Kasumi-1 (cell line): Measurements from ENCODE around the gene PAH.

ENCODE experiments used
- DNase-seq, 2 experiments: peaks; one replicate each; lab custom pipeline; 2025; lab: John Stamatoyannopoulos, UW

PAH gene

DNA sequence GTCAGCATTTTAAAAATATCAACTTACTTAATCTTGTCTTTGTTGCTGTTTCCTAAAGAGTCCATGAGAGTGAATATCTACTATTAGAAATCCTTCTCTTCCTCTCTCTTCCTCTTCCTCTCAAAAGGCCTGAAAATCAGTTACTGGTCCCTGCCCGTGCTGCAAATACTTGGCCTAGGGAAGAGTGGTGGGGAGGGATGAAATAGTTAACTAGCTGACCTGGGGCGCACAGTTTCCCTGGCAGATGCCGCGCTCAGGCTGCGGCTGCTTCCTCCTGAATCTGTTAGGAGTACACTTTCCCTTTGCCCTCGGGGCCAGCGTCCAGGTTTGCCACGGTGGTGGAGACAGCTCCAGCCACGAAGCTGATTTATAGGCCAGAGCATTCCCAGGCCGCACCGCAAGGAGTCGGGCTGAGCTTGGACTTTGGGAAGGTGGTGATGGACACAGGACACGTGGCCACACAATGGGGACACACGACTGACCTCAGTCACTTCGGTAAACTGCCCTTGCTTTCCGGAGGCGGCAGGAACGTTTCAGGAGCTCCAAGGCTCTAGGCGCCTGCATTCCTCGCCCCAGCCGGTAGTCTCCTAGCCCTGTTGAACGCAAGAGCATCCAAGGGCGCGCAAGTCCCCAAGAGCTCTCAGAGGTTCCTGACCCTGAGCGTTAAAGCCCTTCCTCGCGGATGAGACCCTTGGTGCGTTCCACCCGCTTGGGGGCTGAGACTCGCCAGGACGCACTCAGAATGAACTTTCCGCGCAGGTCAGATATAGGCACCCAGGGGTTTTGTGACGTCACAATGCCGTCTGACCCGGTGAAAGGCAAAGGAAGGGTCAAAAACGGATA is 33.3 kb upstream of the PAH start:
- DNase-seq, result no peak

DNA sequence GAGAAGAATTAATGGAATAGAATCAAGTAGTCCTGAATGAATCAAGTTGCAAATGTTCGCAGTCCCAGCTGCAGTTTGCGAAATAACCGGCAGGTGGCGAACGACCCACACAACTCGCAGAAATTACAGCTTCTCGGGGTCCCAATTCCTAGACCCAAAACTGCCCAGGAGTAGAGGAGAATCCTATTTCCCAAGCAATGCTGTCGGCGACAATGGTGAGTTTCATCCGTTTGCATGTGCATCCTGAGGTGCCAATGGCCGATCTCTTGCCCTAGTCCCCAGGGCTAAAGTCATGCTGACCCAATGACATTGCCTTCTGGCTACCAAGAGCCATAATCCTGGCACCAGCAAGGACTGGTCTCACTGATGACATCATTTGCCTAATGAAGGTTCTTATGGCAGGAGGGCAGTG is 31.9 kb upstream of the PAH start:
- peak; percentile 21 to 35 for DNase-seq

DNA sequence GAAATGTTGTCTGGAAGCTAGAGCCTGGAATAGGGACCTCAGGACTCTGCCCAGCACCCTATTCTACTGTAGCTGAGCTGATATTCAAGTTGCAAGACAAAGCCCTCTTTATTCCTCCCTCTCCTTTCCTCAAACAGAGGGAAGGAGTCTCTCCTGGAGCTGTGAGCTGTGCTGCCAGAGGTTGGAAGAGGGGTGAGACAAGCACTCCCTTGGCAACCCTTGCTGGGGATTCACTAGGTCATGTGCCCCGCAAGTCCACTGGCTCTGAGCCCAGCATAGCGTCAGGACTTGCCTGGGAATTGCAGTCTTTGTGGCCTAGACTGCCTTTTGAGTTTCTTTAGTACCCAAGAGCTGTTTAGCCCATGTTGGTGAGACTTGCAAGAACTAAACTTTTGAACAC is 29.0 kb upstream of the PAH start:
- no peak for DNase-seq

DNA sequence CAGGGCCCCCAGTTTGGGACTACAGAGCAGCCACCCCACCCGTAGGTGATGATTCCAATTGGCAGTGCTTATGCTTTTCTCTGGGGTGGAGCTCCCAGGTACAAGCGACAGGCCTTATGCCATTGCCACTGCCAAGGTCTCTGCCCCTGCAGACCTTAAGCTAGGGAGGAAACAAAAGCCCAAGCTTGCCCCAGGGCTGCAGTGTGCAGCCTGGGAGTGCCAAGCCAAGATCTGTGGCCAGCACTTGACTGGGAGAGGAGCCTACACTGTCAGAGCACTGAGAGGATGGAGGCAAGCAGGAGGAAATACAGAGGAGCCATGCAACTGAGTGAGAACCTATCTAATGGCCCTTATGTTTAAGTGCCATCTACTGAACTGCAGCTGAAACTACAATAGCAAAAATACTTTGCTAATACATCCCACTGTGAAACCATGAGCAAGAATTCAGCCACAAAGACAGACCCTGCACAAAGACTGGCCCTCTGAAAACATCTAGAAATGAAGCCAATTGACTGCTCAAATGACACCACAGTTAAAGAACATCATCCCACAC is 22.7 kb upstream of the PAH start:
- DNase-seq, result no peak

DNA sequence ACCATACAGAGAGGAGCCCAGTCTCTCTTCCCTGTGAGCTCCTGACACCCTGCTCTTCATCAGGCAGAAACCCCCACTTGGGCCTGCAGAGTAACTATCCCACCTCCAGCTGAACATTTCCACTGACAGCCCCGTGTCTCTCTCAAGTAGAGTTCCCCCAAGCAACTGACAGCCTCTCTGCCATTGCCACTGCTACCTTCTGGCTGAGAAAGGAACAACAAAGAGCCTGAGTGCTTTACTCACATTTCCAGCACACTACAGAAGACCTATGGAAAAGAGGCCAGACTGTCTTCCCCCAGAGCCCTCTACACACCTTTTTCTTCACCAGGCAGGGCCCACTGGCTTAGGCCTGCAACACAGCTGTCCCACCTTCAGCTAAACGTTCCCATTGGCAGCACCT is 22.0 kb upstream of the PAH start:
- DNase-seq, result no peak

DNA sequence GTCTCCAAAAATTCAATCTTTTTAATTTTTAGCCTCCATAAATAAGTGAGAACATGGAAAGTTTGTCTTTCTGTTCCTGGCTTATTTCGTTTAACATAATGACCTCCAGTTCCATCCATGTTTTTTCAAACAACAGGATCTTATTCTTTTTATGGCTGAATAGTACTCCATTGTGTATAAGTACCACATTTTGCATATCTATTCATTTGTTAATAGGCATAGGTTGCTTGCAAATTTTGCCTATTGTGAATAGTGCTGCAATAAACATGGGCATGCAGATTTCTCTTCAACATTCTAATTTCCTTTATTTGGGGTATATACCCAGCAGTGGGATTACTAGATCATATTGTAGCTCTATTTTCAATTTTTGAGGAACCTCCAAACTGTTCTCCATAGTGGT is 16.1 kb upstream of the PAH start:
- DNase-seq, result no peak

DNA sequence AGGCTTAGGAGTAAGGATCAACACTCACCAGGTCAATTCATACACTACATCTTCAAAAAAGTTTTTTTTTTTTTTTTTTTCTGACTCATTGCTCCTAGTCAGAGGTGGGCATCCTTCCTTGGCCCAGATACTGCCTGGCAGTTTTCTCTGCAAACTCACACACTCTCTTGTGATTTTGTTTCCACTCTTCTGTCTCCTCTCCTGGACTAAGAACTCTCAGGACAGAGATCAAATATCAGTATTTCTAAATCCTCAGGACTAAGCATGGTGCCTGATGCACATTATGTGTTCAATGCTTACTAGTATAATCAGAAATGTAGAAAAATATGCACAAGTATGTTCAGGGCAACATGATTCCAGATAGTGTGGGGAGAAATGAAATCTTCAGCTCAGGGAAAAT is 10.2 kb upstream of the PAH start:
- no peak for DNase-seq

DNA sequence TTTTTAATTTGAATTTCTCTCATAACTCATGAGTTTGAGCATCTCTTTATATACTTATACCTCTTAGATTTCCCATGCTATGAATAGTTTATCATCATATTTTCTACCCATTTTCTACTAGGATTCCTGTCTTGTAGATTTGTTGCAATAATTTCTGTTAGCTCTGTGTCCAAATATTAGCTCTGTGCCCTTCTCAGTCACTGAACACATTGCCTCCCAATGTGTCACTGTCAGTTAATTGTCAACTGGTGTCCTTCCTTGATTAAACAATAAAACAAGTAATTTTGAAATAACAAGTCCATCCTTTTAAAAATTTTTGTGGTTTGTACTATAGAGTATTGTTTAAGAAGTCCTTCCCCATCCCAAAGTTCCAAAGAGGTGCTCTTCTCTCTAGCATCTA is 4.2 kb upstream of the PAH start:
- DNase-seq, result no peak

DNA sequence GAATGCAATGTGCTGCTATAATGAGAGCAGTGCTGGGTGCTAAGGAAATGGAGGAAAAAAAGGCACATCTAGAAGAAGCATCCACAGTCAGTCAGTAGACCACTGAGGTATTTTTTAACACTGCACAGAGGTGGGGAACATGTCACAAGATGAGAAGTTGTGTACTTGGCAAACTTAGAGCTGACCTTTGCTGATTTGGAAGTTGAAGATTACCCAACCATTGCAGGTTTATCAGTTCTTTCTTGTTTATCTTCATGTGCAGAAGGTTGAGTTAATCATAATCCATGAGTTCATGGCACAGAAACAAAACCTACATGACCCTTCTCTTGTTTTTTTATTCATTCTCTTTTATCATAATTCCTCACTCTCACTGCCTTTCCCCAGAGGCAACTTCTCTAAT is 3.2 kb upstream of the PAH start:
- DNase-seq, result no peak

DNA sequence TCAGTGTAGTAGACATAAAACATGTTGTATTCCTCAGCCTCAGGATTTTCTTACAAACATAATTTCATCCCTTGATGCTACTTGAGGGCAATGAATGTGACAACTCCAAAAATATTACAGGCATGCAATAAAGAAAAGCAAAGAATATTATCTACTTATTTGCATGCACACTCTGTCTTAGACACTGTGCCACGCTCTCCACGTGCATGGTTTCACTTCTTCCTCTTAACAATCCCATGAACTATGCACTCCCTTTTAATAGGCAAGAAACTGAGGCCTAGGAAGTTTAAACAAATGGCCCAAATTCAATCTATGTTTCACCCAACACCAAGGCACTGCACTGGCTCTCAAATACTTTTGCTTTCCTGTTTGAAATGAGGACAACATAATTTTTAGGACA is 1.8 kb upstream of the PAH start:
- no peak for DNase-seq

DNA sequence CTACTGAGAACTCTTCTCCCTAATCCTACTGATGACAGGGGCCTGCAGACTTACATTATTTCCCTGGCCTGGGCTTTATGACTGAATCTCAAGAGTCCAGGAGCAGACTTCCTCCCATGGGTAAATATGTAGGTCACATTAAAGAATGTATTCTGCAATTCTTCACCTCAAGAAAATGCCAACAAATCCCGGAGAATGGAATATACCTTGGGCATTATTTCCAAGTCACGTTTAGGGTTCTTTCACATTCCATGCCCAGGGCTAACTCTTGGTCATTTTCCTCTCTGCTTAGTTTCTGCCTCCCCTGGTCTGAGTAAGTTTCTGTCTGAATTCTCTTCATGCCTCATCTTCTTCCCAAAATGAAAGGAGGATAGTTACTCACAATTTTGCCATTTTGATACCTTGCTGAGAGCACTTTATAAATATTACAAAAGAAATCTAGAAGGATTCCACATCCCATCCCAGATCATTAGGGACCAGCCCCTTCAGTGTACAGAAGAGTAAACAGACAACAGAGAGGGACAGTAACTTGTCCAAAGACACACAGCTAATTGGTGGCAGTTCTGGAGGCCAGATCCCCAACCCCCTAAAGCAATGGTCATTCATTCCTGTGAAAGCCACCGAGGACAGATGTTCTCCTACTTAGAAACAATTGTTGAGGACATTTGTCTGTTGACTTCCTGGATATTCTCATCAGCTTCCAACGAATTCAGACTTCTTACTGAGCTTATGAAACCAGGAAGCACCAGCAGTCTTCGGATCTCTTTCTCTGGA is 605 bp downstream of the PAH start:
- DNase-seq, result no peak

DNA sequence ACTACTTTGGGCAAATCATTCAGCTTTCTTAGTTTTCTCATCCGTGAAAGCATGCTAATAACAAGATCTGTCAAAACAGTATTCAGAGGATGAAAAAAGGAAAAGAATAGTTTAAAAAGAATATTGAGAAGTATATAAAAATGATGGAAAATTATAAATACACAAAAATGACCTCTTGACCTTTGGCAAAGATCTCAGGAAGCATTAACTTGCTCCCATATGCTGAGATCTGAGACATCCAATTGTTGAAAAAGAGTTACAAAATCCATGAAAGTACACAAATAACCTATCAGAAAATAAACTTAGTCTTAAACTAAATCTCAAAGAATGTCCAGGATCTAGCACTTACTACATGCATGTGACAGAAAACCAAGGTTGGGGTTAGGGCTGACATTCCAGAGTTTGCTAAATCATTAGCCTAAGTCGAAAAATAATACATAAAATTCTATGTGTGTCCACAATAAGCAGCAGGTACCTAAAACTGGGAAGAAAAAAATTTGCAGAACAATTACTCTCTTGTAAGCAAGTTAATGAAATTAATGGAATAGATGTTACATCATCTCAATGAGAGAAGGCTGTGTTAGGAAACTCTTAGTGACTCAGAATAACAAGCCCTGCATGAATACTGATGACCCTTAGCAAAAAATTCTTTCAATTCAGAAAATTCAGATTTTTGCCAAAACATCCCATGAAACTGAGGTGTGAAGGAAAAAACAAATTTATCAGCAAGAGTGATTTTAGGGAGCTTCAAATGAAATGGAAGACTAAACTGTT is 3.4 kb downstream of the PAH start:
- no peak for DNase-seq

DNA sequence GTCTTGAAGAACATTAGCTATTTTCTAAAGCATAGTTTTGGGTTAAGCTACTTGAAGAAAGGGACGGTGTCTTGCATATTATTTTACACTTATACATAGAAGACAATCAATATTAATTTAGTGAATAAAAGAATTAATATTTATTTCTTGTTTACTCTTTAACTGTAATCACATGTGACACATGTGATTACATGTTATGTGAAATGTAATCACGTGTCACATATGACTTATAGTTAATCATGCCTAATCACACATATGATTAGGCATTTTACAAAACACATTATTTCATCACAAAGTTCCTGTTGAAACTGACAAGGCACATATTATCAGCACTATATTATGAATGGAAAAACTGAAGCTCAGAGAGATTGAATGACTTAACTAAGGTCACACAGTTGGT is 4.8 kb downstream of the PAH start:
- no peak for DNase-seq

DNA sequence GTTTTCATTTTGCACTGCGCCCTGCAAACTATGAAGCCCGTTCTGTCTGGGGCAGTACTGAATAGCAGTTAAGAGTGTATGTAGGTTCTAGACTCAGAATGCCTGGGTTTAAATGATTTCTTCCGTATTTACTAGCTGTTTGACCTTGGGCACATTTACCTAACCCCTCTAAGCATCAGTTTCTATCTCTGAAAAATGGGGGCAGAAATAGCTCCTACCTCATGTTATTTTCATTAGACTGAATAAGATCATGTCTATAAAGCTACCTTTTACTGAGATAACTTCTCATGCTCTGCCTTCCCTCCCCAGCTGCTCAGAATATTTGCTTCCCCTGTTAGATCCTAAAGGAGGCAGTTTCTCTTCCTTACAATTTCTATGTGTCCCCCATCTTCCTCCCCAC is 5.7 kb downstream of the PAH start:
- no peak for DNase-seq

DNA sequence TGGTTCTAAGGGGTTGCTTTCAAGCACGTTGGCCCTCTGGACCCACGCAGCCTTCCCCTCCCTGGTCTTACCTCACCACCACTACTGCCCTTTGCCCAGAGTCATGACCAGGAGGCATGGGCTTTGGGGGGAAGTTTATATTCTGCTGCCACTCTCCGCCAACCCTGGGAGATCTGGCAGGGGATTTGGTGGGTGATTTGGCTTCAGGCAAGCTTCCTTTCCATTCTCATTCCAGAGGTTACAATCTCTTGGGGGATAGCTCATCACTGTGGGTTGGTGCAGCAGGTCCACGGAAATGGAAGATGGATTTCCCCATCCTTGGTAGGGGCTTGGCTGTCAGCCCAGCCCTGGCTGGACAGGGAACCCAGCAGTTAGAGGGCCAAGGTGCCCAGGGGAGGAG is 6.3 kb downstream of the PAH start:
- DNase-seq, result no peak

DNA sequence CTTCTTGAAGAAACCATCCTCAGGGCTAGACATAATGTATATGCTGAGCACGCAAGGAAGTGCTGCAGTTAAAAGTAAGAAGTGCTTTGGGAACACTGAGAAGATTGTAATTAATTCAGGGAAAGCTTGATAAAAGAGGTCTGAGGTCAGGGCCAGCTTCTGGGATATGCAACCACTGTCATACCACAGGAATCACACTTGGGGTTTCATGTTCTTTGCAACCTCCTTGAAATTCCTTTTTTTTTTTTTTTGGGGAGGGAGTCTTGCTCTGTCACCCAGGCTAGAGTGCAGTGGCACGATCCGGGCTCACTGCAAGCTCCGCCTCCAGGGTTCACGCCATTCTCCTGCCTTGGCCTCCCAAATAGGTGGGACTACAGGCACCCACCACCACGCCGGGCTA is 6.9 kb downstream of the PAH start:
- no peak for DNase-seq

DNA sequence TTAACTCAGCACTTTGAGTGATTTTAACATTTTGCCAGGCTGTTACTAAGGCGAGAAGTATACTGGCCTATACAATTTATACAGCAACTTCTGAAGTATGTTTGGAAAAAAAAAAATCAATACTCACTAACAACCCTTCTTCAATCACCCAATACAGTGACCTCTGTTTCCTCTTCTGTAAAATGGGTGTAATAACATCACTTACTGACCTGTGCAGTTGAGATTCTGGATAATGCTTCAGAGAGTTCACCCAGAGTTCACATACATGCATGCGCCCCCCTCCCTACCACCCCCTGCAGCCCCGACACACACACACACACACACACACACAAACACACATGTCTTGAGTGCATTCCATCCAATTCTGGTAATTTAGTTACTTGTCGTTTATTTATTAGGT is 9.1 kb downstream of the PAH start:
- no peak for DNase-seq

DNA sequence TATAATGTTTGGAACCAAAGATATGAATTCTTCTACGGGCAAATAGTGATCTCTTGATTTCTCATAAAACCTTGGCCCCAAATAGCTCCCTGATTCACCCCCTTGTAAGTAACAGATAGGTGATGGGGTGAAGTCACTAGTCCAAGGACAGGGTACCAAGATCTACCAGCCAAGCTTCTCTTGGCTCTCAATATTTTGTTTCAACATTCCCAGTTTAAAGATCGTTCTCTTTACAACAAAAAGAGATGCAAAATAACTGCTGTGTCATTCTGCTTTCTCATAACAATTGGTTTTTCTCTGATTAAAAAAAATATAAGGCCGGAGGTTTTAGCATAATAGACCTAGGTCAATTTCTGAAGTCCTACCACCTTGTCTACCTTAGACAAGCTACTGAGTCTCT is 11.8 kb downstream of the PAH start:
- no peak for DNase-seq

DNA sequence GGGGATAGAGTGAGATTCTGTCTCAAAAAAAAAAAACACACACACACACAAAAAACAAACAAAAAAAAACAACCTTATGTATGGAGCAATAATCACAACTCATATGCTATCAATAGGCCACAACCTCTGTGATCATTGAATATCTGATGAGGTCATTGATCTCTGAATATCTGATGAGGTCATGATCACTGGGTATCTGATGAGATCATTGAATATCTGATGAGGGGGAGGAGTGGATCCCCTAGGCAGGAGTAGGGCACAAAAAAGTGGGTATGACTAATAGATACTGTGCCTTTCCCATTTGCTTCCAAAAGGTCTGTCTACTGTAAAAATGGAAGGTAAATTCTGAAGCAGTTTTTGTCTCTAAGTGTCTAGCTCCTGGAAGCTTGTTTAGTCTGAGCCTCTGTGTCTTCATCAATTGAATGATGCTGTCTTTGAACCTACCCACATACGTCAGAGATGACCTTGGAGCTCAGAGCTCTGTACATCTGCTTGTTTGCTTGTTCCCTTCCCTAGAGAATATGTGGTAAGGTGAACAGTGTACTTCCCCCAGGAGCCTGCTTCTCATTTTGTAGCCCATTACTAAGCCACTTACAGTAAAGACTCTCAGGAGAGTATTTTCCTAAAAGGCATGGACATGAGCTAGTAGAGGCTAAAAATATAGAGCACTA is 13.6 kb downstream of the PAH start:
- DNase-seq, result no peak

DNA sequence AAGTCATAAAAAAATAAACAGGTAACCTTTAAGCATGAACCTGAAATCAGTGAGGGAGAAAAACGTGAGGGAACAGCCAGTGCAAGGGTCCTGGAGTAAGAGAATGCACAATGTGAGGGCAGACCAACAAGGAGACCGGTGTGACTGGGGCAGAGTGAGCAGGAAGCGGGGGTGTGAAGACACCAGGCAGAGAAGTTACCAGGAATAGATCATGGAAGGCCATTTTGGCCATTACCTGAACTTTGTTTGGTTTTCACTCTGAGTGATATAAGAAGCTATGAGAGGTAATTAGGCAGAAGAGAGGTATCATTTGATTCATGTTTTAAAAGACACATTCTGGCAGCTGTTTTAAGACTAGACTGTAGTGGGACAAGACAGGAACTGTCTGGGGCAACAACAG is 15.0 kb downstream of the PAH start:
- DNase-seq, result no peak

DNA sequence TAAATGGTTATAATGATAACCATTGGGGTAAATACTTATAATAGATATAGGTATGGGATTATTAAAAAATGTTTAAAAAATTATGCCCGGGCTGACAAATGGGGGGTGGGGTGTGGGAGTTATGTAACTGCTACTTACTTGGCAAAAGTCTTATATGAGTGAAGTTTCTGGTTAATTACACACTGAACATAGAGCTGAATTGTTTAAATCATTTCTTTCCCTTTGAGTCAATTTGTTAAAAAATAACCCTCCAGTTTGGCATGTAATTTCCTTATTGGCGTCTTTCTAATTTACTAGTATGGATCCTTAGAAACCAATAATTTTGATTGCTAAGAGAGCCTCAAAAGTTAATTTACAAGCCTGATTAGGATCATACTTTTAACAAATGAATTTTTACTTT is 16.7 kb downstream of the PAH start:
- DNase-seq, result no peak

DNA sequence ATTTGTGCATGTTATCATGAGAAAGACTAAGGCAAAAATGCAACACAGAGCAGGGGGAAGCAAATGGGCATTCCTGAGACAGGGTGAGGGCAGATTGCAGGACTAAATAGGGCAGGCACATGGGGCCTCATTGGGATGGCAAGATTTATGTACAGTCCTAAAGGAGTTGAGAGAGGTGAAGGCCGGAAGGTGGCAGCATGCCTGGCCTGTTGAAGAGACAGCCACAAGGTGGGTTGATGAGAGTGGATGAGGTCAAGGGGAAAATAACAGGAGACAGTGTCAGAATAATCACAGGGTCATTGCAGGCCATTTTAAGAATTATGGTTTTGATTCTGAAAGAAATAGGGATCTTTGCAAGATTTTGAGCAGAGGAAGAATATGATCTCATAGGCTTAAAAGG is 21.0 kb downstream of the PAH start:
- no peak for DNase-seq
